HepG2 (cell line): ENCODE results near the gene LMF2. TPM values are rescaled to one million over a fixed set of nuclear protein-coding genes. Genes with fewer than 3 reads are reported as not detected.

Experiments
- ATAC-seq: fragments of 200-7000 bp; cut with Tn5 transposase; 3 replicates; pipeline ENCODE4 v1.9.1; 2020; ENCODE audit warnings: mild to moderate bottlenecking, moderate library complexity
- BruUV-seq: library from RNA; stranded (reverse); fragments of 400-500 nt; replicated peaks from 2 replicates; lab custom pipeline; 2021; lab: Mats Ljungman, UMichigan
- CTCF ChIA-PET: fragments of 300-600 bp; formaldehyde crosslinking; extraction: SDS; loops from one replicate; lab custom pipeline; 2021; ENCODE audit warnings: low total read pairs, inconsistent platforms, low intra/inter-chr PET ratio; lab: Yijun Ruan, JAX
- POLR2A ChIA-PET: fragments of 350-600 bp; sonication (Branson Sonifier 250); formaldehyde crosslinking; loops from one replicate; lab custom pipeline; 2020; ENCODE audit warnings: antibody characterized with exemption, inconsistent platforms; lab: Yijun Ruan, JAX
- DNase-seq: peaks from one replicate; pipeline ENCODE4 v3.0.0-alpha.2; 2015; ENCODE audit warnings: low spot score
- FAIRE-seq: peaks from 3 replicates; lab custom pipeline; 2011; peaks lifted over from hg19 to GRCh38; lab: Jason Lieb, UNC
- H2AFZ ChIP-seq: one replicate; pipeline ENCODE4 v1.6.1; 2011; ENCODE audit warnings: low read length, inconsistent platforms
- H3K27ac ChIP-seq: fragments of 300-600 bp; 3 replicates; pipeline ENCODE4 v1.8.0; 2011; ENCODE audit warnings: mixed run types, mild to moderate bottlenecking, mixed read lengths, low read length, inconsistent platforms; ENCODE audit not compliant: insufficient read depth; ENCODE audit errors: extremely low read length
- H3K27me3 ChIP-seq, 2 experiments: fragments of 200-600 bp in 1 of 2; 2 replicates in 1 of 2; 3 replicates in 1 of 2; pipeline versions ENCODE4 v1.6.0 to v1.8.0; 2011; ENCODE audit warnings: low read length in 2 of 2, mild to moderate bottlenecking in 2 of 2, moderate library complexity in 2 of 2, inconsistent platforms in 1 of 2; ENCODE audit not compliant: insufficient read depth in 2 of 2, control insufficient read depth in 1 of 2
- H3K36me3 ChIP-seq, 2 experiments: fragments of 200-600 bp in 1 of 2; replicated peaks in 1 of 2; 2 replicates in 1 of 2; 3 replicates in 1 of 2; pipeline versions ENCODE4 v1.5.1 to v1.8.0; 2011; ENCODE audit warnings: low read length in 2 of 2, inconsistent platforms in 1 of 2; ENCODE audit not compliant: insufficient read depth in 2 of 2, control insufficient read depth in 1 of 2
- H3K4me1 ChIP-seq: 2 replicates; pipeline ENCODE4 v1.5.1; 2012; ENCODE audit warnings: low read length, inconsistent platforms; ENCODE audit not compliant: insufficient read depth
- H3K4me2 ChIP-seq: 2 replicates; pipeline ENCODE4 v1.6.0; 2011; ENCODE audit warnings: low read depth, low read length, inconsistent platforms
- H3K4me3 ChIP-seq, 3 experiments: fragments of 200-600 bp in 1 of 3; sonication (generic), shearing (Covaris generic) in 1 of 3; replicated peaks in 1 of 3; 2 replicates each; pipeline ENCODE4 v1.5.1; 2011 to 2016; ENCODE audit warnings: low read length in 3 of 3, inconsistent platforms in 2 of 3, low read depth in 2 of 3, mild to moderate bottlenecking in 2 of 3, control low read depth in 1 of 3, mixed read lengths in 1 of 3; ENCODE audit not compliant: insufficient read depth in 1 of 3
- H3K79me2 ChIP-seq: one replicate; pipeline ENCODE4 v1.6.1; 2011; ENCODE audit warnings: low read length, inconsistent platforms; ENCODE audit not compliant: insufficient read depth
- H3K9ac ChIP-seq: 2 replicates; pipeline ENCODE4 v1.6.0; 2011; ENCODE audit warnings: mild to moderate bottlenecking, low read depth, low read length, inconsistent platforms; ENCODE audit not compliant: insufficient read depth
- H3K9me3 ChIP-seq: 2 replicates; pipeline ENCODE4 v1.5.1; 2012; ENCODE audit warnings: mild to moderate bottlenecking, low read length
- H4K20me1 ChIP-seq: 2 replicates; pipeline ENCODE4 v1.6.0; 2011; ENCODE audit warnings: inconsistent platforms, mild to moderate bottlenecking, low read length, moderate library complexity; ENCODE audit not compliant: insufficient read depth
- ATF4 ChIP-seq, 2 experiments: fragments of 450-650 bp in 1 of 2; sonication (generic) in 1 of 2; formaldehyde crosslinking; IDR thresholded peaks; 2 replicates each; pipeline versions ENCODE4 v1.5.0 to v1.8.0; 2020 to 2022; ENCODE audit warnings: mild to moderate bottlenecking in 1 of 2, missing genetic modification reagents in 1 of 2
- CEBPB ChIP-seq: IDR thresholded peaks from 2 replicates; pipeline ENCODE4 v1.6.1; 2011; ENCODE audit warnings: low read depth, low read length, improper control_type of control experiment, borderline replicate concordance
- TRIM22 ChIP-seq: fragments of 450-650 bp; IDR thresholded peaks from 2 replicates; pipeline ENCODE4 v1.6.1; 2017
- ZNF224 ChIP-seq: sonication (generic); formaldehyde crosslinking; IDR thresholded peaks from 2 replicates; pipeline ENCODE4 v1.5.0; 2020; ENCODE audit warnings: mild to moderate bottlenecking, missing genetic modification reagents
- ZNF609 ChIP-seq: sonication (generic); formaldehyde crosslinking; IDR thresholded peaks from 2 replicates; pipeline ENCODE4 v1.4.0; 2020; ENCODE audit warnings: mild to moderate bottlenecking, missing genetic modification reagents, borderline replicate concordance
- whole genome bisulfite sequencing: methylation state at CpG from one replicate; pipeline ENCODE4 v1.1.6; 2017; ENCODE audit warnings: low lambda C conversion rate; 5-methylcytosine and 5-hydroxymethylcytosine counted together
- in situ Hi-C: cut with HindIII; loops from 2 replicates; pipeline ENCODE4 v1.10.0; 2017; ENCODE audit warnings: low pct_unique_long_range_greater_than_20kb; ENCODE audit not compliant: extremely low pct_ligation_motif_present
- intact Hi-C: fragments of 100-400 bp; cut with micrococcal nuclease; formaldehyde crosslinking; loops from one replicate; pipeline ENCODE4 v1.10.0; 2022; ENCODE audit not compliant: unreplicated experiment
- polyA plus RNA-seq, 8 experiments: library from polyadenylated mRNA; depleted of rRNA in 3 of 8; stranded (reverse) in 7 of 8; unstranded in 1 of 8; fragments of >200 nt; fragmentation: Illumina TruSeq in 4 of 8; extraction: Trizol in 4 of 8; gene quantifications; 2 replicates each; pipeline versions ENCODE4 v1.2.1 to v1.2.3, GENCODE V29; 2011 to 2016; ENCODE audit warnings: low read depth in 4 of 8, missing spikeins in 1 of 8, mixed read lengths in 1 of 8; ENCODE audit not compliant: insufficient read depth in 1 of 8
- total RNA-seq, 5 experiments: library from RNA; depleted of rRNA; stranded (reverse); fragments of >200 nt; fragmentation: Illumina TruSeq; extraction: Trizol; gene quantifications; 2 replicates each; pipeline ENCODE4 v1.2.3, GENCODE V29; 2016; ENCODE audit warnings: low read depth in 1 of 5

Gene LMF2
- total and polyA plus RNA-seq, 2 of the 13 experiments (the other 11 are each of a cell fraction or from before 2014, with no cell fraction given): 23.3 to 30.6 TPM

GRCh38 chr22:50545522-50546325, 38.2 kb upstream of the LMF2 start, which contains the start of gene KLHDC7B (continued):
- no peak for TF ChIP-seq ZNF609 (CRISPR knock-in tag)
- TF ChIP-seq CEBPB: 0 out of 2 replicates have a peak, but pooled peaks have one; percentile 22
- peak in 1 of 2 experiments; percentile 94; a peak in 2 of 4 replicates for TF ChIP-seq ATF4 (CRISPR knock-in tag; IDR thresholded peaks at IDR 0.05)
- TF ChIP-seq, all 625 proteins: peak for 4

GRCh38 chr22:50544746-50545253, 37.3 kb upstream of the LMF2 start:
- ATAC-seq (no peak), FAIRE-seq (no peak), DNase-seq (no peak)
- 17% methylated on average over 5 of the region's 5 CpGs for WGBS
- BruUV-seq: no TSS peak
- ChIA-PET POLR2A (interaction anchor here (0.9 to 4.2 kb wide), 8 partner anchors 11 to 97 kb away, joined by 3 to 34 read pairs (median 8); partner anchors contain the start of genes CHKB, SCO2, SYCE3 and TYMP), CTCF (no interaction called here)
- Histone ChIP-seq H3K36me3 (no peaks in the 10 kb centered on the region), H3K27ac (no peak overlapping the region), H3K9me3 (no peaks in the 10 kb centered on the region), H3K4me2 (no peak overlapping the region), H4K20me1 (no peaks in the 10 kb centered on the region), H3K9ac (no peak overlapping the region), H3K27me3 (peaks cover 3 to 30% of the 10 kb centered on the region in 2 experiments), H3K4me1 (peaks cover 30% of the 10 kb centered on the region), H3K79me2 (no peaks in the 10 kb centered on the region), H2AFZ (no peak overlapping the region), H3K4me3 (no peak overlapping the region)
- intact Hi-C loops (no loop called here), in situ Hi-C loops (no loop called here)
- TF ChIP-seq TRIM22 (no peak), ZNF224 (CRISPR knock-in tag) (no peak)
